H9 (cell line): ENCODE results near the gene FRY. TPM values are rescaled to one million over a fixed set of nuclear protein-coding genes. Genes with fewer than 3 reads are reported as not detected.

Experiments used
- DNase-seq: peaks from one replicate; pipeline ENCODE4 v3.0.0-alpha.2; 2017
- H2AFZ ChIP-seq: one replicate; pipeline ENCODE4 v1.6.1; 2013; ENCODE audit warnings: mild to moderate bottlenecking, low read length, control low read depth, moderate library complexity
- H2AK5ac ChIP-seq: 2 replicates; pipeline ENCODE4 v1.6.1; 2013; ENCODE audit warnings: low read length, control low read depth, mixed read lengths; ENCODE audit not compliant: insufficient read length
- H2BK120ac ChIP-seq: one replicate; pipeline ENCODE4 v1.6.1; 2013; ENCODE audit warnings: low read depth, mild to moderate bottlenecking, low read length, control low read depth, inconsistent platforms; ENCODE audit not compliant: poor library complexity, severe bottlenecking
- H2BK12ac ChIP-seq: 2 replicates; pipeline ENCODE4 v1.6.1; 2013; ENCODE audit warnings: low read length, control low read depth, mixed read lengths, low read depth; ENCODE audit not compliant: insufficient read length
- H2BK15ac ChIP-seq: 2 replicates; pipeline ENCODE4 v1.6.1; 2013; ENCODE audit warnings: low read depth, low read length, control low read depth
- H2BK20ac ChIP-seq: one replicate; pipeline ENCODE4 v1.6.1; 2013; ENCODE audit warnings: low read depth, mild to moderate bottlenecking, low read length, control low read depth, inconsistent platforms; ENCODE audit not compliant: poor library complexity, severe bottlenecking
- H2BK5ac ChIP-seq: 2 replicates; pipeline ENCODE4 v1.6.1; 2013; ENCODE audit warnings: low read length, control low read depth, mixed read lengths; ENCODE audit not compliant: insufficient read length
- H3K14ac ChIP-seq: 2 replicates; pipeline ENCODE4 v1.6.1; 2013; ENCODE audit warnings: low read length, control low read depth; ENCODE audit not compliant: insufficient read depth
- H3K18ac ChIP-seq: 2 replicates; pipeline ENCODE4 v1.6.1; 2013; ENCODE audit warnings: low read depth, mild to moderate bottlenecking, mixed read lengths, low read length, control low read depth; ENCODE audit not compliant: insufficient read length
- H3K23ac ChIP-seq: 2 replicates; pipeline ENCODE4 v1.6.1; 2013; ENCODE audit warnings: low read length, control low read depth, mixed read lengths, low read depth; ENCODE audit not compliant: insufficient read length
- H3K23me2 ChIP-seq: 2 replicates; pipeline ENCODE4 v1.6.1; 2013; ENCODE audit warnings: low read depth, mild to moderate bottlenecking, mixed read lengths, low read length, control low read depth; ENCODE audit not compliant: insufficient read length, poor library complexity, severe bottlenecking
- H3K27ac ChIP-seq: 2 replicates; pipeline ENCODE4 v1.5.1; 2013; ENCODE audit warnings: low read length, control low read depth, mixed read lengths, low read depth; ENCODE audit not compliant: insufficient read length
- H3K27me3 ChIP-seq: 2 replicates; pipeline ENCODE4 v1.6.1; 2013; ENCODE audit warnings: low read length, control low read depth, inconsistent platforms; ENCODE audit not compliant: insufficient read depth
- H3K4ac ChIP-seq: 2 replicates; pipeline ENCODE4 v1.6.1; 2013; ENCODE audit warnings: low read depth, mild to moderate bottlenecking, control low read depth, inconsistent platforms, low read length, moderate library complexity
- H3K4me1 ChIP-seq: 2 replicates; pipeline ENCODE4 v1.6.1; 2013; ENCODE audit warnings: low read length, control low read depth, inconsistent platforms; ENCODE audit not compliant: insufficient read depth
- H3K4me2 ChIP-seq: 2 replicates; pipeline ENCODE4 v1.6.1; 2013; ENCODE audit warnings: low read length, control low read depth, mixed read lengths; ENCODE audit not compliant: insufficient read length, insufficient read depth
- H3K56ac ChIP-seq: 2 replicates; pipeline ENCODE4 v1.6.1; 2013; ENCODE audit warnings: low read depth, mild to moderate bottlenecking, mixed read lengths, low read length, control low read depth; ENCODE audit not compliant: insufficient read length
- H3K79me1 ChIP-seq: 2 replicates; pipeline ENCODE4 v1.6.1; 2013; ENCODE audit warnings: low read depth, mild to moderate bottlenecking, moderate library complexity, low read length, control low read depth, inconsistent platforms; ENCODE audit not compliant: insufficient read depth, poor library complexity, severe bottlenecking
- H3K79me2 ChIP-seq: 2 replicates; pipeline ENCODE4 v1.6.1; 2013; ENCODE audit warnings: low read length, control low read depth, inconsistent platforms; ENCODE audit not compliant: insufficient read depth
- H3K9ac ChIP-seq: 2 replicates; pipeline ENCODE4 v1.6.1; 2013; ENCODE audit warnings: low read length, control low read depth, mixed read lengths; ENCODE audit not compliant: insufficient read length; ENCODE audit errors: extremely low read depth
- H3K9me3 ChIP-seq: one replicate; pipeline ENCODE4 v1.6.1; 2013; ENCODE audit warnings: low read depth, low read length, inconsistent platforms; ENCODE audit not compliant: control insufficient read depth
- H3T11ph ChIP-seq: one replicate; pipeline ENCODE4 v1.6.1; 2013; ENCODE audit warnings: mild to moderate bottlenecking, low read length, control low read depth, inconsistent platforms
- H4K20me1 ChIP-seq: one replicate; pipeline ENCODE4 v1.6.1; 2013; ENCODE audit not compliant: control insufficient read depth, insufficient read length, insufficient read depth
- H4K5ac ChIP-seq: 2 replicates; pipeline ENCODE4 v1.6.1; 2013; ENCODE audit warnings: low read depth, mild to moderate bottlenecking, mixed read lengths, low read length, control low read depth; ENCODE audit not compliant: insufficient read length
- H4K8ac ChIP-seq: replicated peaks from 2 replicates; pipeline ENCODE4 v1.6.1; 2013; ENCODE audit warnings: low read length, control low read depth, mixed read lengths, low read depth; ENCODE audit not compliant: insufficient read length
- H4K91ac ChIP-seq: 2 replicates; pipeline ENCODE4 v1.6.1; 2013; ENCODE audit warnings: low read depth, mild to moderate bottlenecking, moderate library complexity, mixed read lengths, low read length, control low read depth; ENCODE audit not compliant: insufficient read length
- H3K27ac Mint-ChIP-seq, 3 experiments: 2 replicates in 2 of 3; 3 replicates in 1 of 3; pipeline ENCODE4 v1.8.0; 2020 to 2021; ENCODE audit warnings: mixed read lengths in 3 of 3, mild to moderate bottlenecking in 1 of 3, moderate library complexity in 1 of 3
- H3K27me3 Mint-ChIP-seq: 2 replicates; pipeline ENCODE4 v1.8.0; 2021; ENCODE audit warnings: low read depth, mild to moderate bottlenecking, moderate library complexity, mixed read lengths
- H3K36me3 Mint-ChIP-seq, 3 experiments: 2 replicates in 2 of 3; 3 replicates in 1 of 3; pipeline ENCODE4 v1.8.0; 2020 to 2021; ENCODE audit warnings: low read depth in 3 of 3, mixed read lengths in 3 of 3; ENCODE audit not compliant: insufficient read depth in 1 of 3
- H3K4me1 Mint-ChIP-seq, 2 experiments: 2 replicates each; pipeline ENCODE4 v1.8.0; 2020; ENCODE audit warnings: mixed read lengths in 2 of 2
- H3K4me3 Mint-ChIP-seq, 2 experiments: 2 replicates in 1 of 2; 3 replicates in 1 of 2; pipeline ENCODE4 v1.8.0; 2020 to 2021; ENCODE audit warnings: mild to moderate bottlenecking in 2 of 2, mixed read lengths in 2 of 2, moderate library complexity in 1 of 2
- H3K9me3 Mint-ChIP-seq, 2 experiments: 2 replicates in 1 of 2; 3 replicates in 1 of 2; pipeline ENCODE4 v1.8.0; 2020; ENCODE audit warnings: mild to moderate bottlenecking in 2 of 2, mixed read lengths in 2 of 2, moderate library complexity in 1 of 2
- CTCF ChIP-seq: fragments of 200-600 bp; sonication (generic); conservative IDR thresholded peaks from 3 replicates; pipeline ENCODE4 v1.8.0; 2021; ENCODE audit warnings: antibody characterized with exemption, mild to moderate bottlenecking
- WGBS: extraction: QIAGEN DNeasy Blood & Tissue Kit; methylation state at CpG from one replicate; pipeline ENCODE4 v1.1.7; 2013; ENCODE audit warnings: missing lambda C conversion rate, low lambda C conversion rate, mixed read lengths; ENCODE audit not compliant: insufficient read length; ENCODE audit errors: extremely low coverage; 5-methylcytosine and 5-hydroxymethylcytosine counted together
- total RNA-seq: library from RNA; stranded (reverse); gene quantifications from 2 replicates; pipeline ENCODE4 v1.2.1, GENCODE V29; 2021

The FRY gene
- total RNA-seq, 1 experiment from 2014 or later = 5.2 TPM

GRCh38 chr13:32117701-32118100 lies 86.1 kb downstream of the FRY start:
- peaks cover 13 to 17% (median 14%) of the 10 kb centered on the region in 3 experiments for H3K36me3 Mint-ChIP-seq
- no peaks in the 10 kb centered on the region for H3K23me2 ChIP-seq
- no peak overlapping the region for H2AFZ ChIP-seq
- H3K9me3 Mint-ChIP-seq = peaks cover 13 to 14% of the 10 kb centered on the region in 2 experiments
- H3K27me3 Mint-ChIP-seq = no peaks in the 10 kb centered on the region
- no peaks in the 10 kb centered on the region for H3K79me2 ChIP-seq
- H3K79me1 ChIP-seq = no peaks in the 10 kb centered on the region
- H3K4me2 ChIP-seq = no peak overlapping the region
- no peak overlapping the region for H3K4me3 Mint-ChIP-seq
- no peak for TF ChIP-seq CTCF
- DNase-seq = no peak
- peaks cover 0 to 4% of the 10 kb centered on the region in 2 experiments; a peak in 2 of 4 replicates for H3K4me1 Mint-ChIP-seq
- H4K8ac ChIP-seq = no peak overlapping the region
- H2BK120ac ChIP-seq = no peak overlapping the region
- H3K27ac Mint-ChIP-seq = peak overlapping the region in 1 of 3 experiments; percentile 18; a peak in 2 of 7 replicates
- no peak overlapping the region for H2BK15ac ChIP-seq
- H3K56ac ChIP-seq = no peak overlapping the region
- no peak overlapping the region for H3K27ac ChIP-seq
- H3K9ac ChIP-seq = no peak overlapping the region
- H3K23ac ChIP-seq = no peak overlapping the region
- H2BK20ac ChIP-seq = no peak overlapping the region
- H3K18ac ChIP-seq = no peak overlapping the region
- H3T11ph ChIP-seq = no peak overlapping the region
- H2BK5ac ChIP-seq = no peak overlapping the region
- no peak overlapping the region for H2AK5ac ChIP-seq
- no CpG with 5 or more reads among the region's 6 CpGs for WGBS
- H4K20me1 ChIP-seq = no peaks in the 10 kb centered on the region
- no peak overlapping the region for H2BK12ac ChIP-seq
- H3K9me3 ChIP-seq = no peaks in the 10 kb centered on the region
- no peak overlapping the region for H3K4ac ChIP-seq
- H3K4me1 ChIP-seq = no peaks in the 10 kb centered on the region
- no peak overlapping the region for H4K91ac ChIP-seq
- no peaks in the 10 kb centered on the region for H3K27me3 ChIP-seq
- H3K14ac ChIP-seq = no peak overlapping the region
- H4K5ac ChIP-seq = no peak overlapping the region
